HepG2 (cell line): ENCODE results near the gene DHX34. TPM values are rescaled to one million over a fixed set of nuclear protein-coding genes. Genes with fewer than 3 reads are reported as not detected.

Experiments
- ATAC-seq: fragments of 200-7000 bp; cut with Tn5 transposase; 3 replicates; pipeline ENCODE4 v1.9.1; 2020; ENCODE audit warnings: mild to moderate bottlenecking, moderate library complexity
- BruUV-seq: library from RNA; stranded (reverse); fragments of 400-500 nt; replicated peaks from 2 replicates; lab custom pipeline; 2021; lab: Mats Ljungman, UMichigan
- CTCF ChIA-PET: fragments of 300-600 bp; formaldehyde crosslinking; extraction: SDS; loops from one replicate; lab custom pipeline; 2021; ENCODE audit warnings: low total read pairs, inconsistent platforms, low intra/inter-chr PET ratio; lab: Yijun Ruan, JAX
- POLR2A ChIA-PET: fragments of 350-600 bp; sonication (Branson Sonifier 250); formaldehyde crosslinking; loops from one replicate; lab custom pipeline; 2020; ENCODE audit warnings: antibody characterized with exemption, inconsistent platforms; lab: Yijun Ruan, JAX
- DNase-seq: peaks from one replicate; pipeline ENCODE4 v3.0.0-alpha.2; 2015; ENCODE audit warnings: low spot score
- FAIRE-seq: peaks from 3 replicates; lab custom pipeline; 2011; peaks lifted over from hg19 to GRCh38; lab: Jason Lieb, UNC
- H2AFZ ChIP-seq: one replicate; pipeline ENCODE4 v1.6.1; 2011; ENCODE audit warnings: low read length, inconsistent platforms
- H3K27ac ChIP-seq: fragments of 300-600 bp; 3 replicates; pipeline ENCODE4 v1.8.0; 2011; ENCODE audit warnings: mixed run types, mild to moderate bottlenecking, mixed read lengths, low read length, inconsistent platforms; ENCODE audit not compliant: insufficient read depth; ENCODE audit errors: extremely low read length
- H3K27me3 ChIP-seq, 2 experiments: fragments of 200-600 bp in 1 of 2; 2 replicates in 1 of 2; 3 replicates in 1 of 2; pipeline versions ENCODE4 v1.6.0 to v1.8.0; 2011; ENCODE audit warnings: low read length in 2 of 2, mild to moderate bottlenecking in 2 of 2, moderate library complexity in 2 of 2, inconsistent platforms in 1 of 2; ENCODE audit not compliant: insufficient read depth in 2 of 2, control insufficient read depth in 1 of 2
- H3K36me3 ChIP-seq, 2 experiments: fragments of 200-600 bp in 1 of 2; replicated peaks in 1 of 2; 2 replicates in 1 of 2; 3 replicates in 1 of 2; pipeline versions ENCODE4 v1.5.1 to v1.8.0; 2011; ENCODE audit warnings: low read length in 2 of 2, inconsistent platforms in 1 of 2; ENCODE audit not compliant: insufficient read depth in 2 of 2, control insufficient read depth in 1 of 2
- H3K4me1 ChIP-seq: 2 replicates; pipeline ENCODE4 v1.5.1; 2012; ENCODE audit warnings: low read length, inconsistent platforms; ENCODE audit not compliant: insufficient read depth
- H3K4me2 ChIP-seq: 2 replicates; pipeline ENCODE4 v1.6.0; 2011; ENCODE audit warnings: low read depth, low read length, inconsistent platforms
- H3K4me3 ChIP-seq, 3 experiments: fragments of 200-600 bp in 1 of 3; sonication (generic), shearing (Covaris generic) in 1 of 3; replicated peaks in 1 of 3; 2 replicates each; pipeline ENCODE4 v1.5.1; 2011 to 2016; ENCODE audit warnings: low read length in 3 of 3, inconsistent platforms in 2 of 3, low read depth in 2 of 3, mild to moderate bottlenecking in 2 of 3, control low read depth in 1 of 3, mixed read lengths in 1 of 3; ENCODE audit not compliant: insufficient read depth in 1 of 3
- H3K79me2 ChIP-seq: one replicate; pipeline ENCODE4 v1.6.1; 2011; ENCODE audit warnings: low read length, inconsistent platforms; ENCODE audit not compliant: insufficient read depth
- H3K9ac ChIP-seq: 2 replicates; pipeline ENCODE4 v1.6.0; 2011; ENCODE audit warnings: mild to moderate bottlenecking, low read depth, low read length, inconsistent platforms; ENCODE audit not compliant: insufficient read depth
- H3K9me3 ChIP-seq: 2 replicates; pipeline ENCODE4 v1.5.1; 2012; ENCODE audit warnings: mild to moderate bottlenecking, low read length
- H4K20me1 ChIP-seq: 2 replicates; pipeline ENCODE4 v1.6.0; 2011; ENCODE audit warnings: inconsistent platforms, mild to moderate bottlenecking, low read length, moderate library complexity; ENCODE audit not compliant: insufficient read depth
- ARID5B ChIP-seq: IDR thresholded peaks from 2 replicates; pipeline ENCODE4 v1.4.0; 2020; ENCODE audit warnings: mild to moderate bottlenecking, missing genetic modification reagents
- ATF2 ChIP-seq: sonication (generic); formaldehyde crosslinking; IDR thresholded peaks from 2 replicates; pipeline ENCODE4 v1.4.0; 2020; ENCODE audit warnings: missing genetic modification reagents
- BORCS8-MEF2B ChIP-seq: sonication (generic); formaldehyde crosslinking; IDR thresholded peaks from 2 replicates; pipeline ENCODE4 v1.8.0; 2022; ENCODE audit warnings: mild to moderate bottlenecking, missing genetic modification reagents
- EP300 ChIP-seq, 3 experiments: sonication (generic) in 1 of 3; formaldehyde crosslinking in 1 of 3; IDR thresholded peaks; 2 replicates each; pipeline versions ENCODE4 v1.5.1 to v1.6.1; 2011 to 2020; ENCODE audit warnings: low read depth in 2 of 3, low read length in 2 of 3, borderline replicate concordance in 1 of 3, improper control_type of control experiment in 1 of 3, mild to moderate bottlenecking in 1 of 3, missing genetic modification reagents in 1 of 3, moderate library complexity in 1 of 3
- FOXO1 ChIP-seq: sonication (generic); formaldehyde crosslinking; IDR thresholded peaks from 2 replicates; pipeline ENCODE4 v1.4.0; 2020; ENCODE audit warnings: missing genetic modification reagents
- KAT2B ChIP-seq: fragments of 150-350 bp; IDR thresholded peaks from 2 replicates; pipeline ENCODE4 v1.6.1; 2014; ENCODE audit warnings: low read depth, low read length, borderline replicate concordance
- NRL ChIP-seq: sonication (generic); formaldehyde crosslinking; IDR thresholded peaks from 2 replicates; pipeline ENCODE4 v1.5.0; 2020; ENCODE audit warnings: missing genetic modification reagents, mild to moderate bottlenecking, moderate library complexity, borderline replicate concordance
- RFX1 ChIP-seq: fragments of 450-650 bp; IDR thresholded peaks from 2 replicates; pipeline ENCODE4 v1.6.1; 2017
- SMAD9 ChIP-seq: sonication (generic); formaldehyde crosslinking; IDR thresholded peaks from 2 replicates; pipeline ENCODE4 v1.5.1; 2020; ENCODE audit warnings: mild to moderate bottlenecking, missing genetic modification reagents
- TAF15 ChIP-seq: fragments of 200-400 bp; formaldehyde crosslinking; IDR thresholded peaks from one replicate; pipeline ENCODE4 v1.6.1; 2018; ENCODE audit warnings: mild to moderate bottlenecking, low read depth, low read length; ENCODE audit not compliant: poor library complexity, severe bottlenecking
- TRAFD1 ChIP-seq: sonication (generic); formaldehyde crosslinking; IDR thresholded peaks from 2 replicates; pipeline ENCODE4 v1.5.1; 2020; ENCODE audit warnings: missing genetic modification reagents, mild to moderate bottlenecking, borderline replicate concordance
- TRIM24 ChIP-seq: sonication (generic); formaldehyde crosslinking; IDR thresholded peaks from 2 replicates; pipeline ENCODE4 v1.8.0; 2022; ENCODE audit warnings: mild to moderate bottlenecking, missing genetic modification reagents
- ZBTB26 ChIP-seq: IDR thresholded peaks from 2 replicates; pipeline ENCODE4 v1.6.1; 2016; ENCODE audit warnings: missing compliant biosample characterization, missing genetic modification reagents, borderline replicate concordance
- ZNF20 ChIP-seq: sonication (generic); formaldehyde crosslinking; IDR thresholded peaks from 2 replicates; pipeline ENCODE4 v1.4.0; 2020; ENCODE audit warnings: mild to moderate bottlenecking, moderate library complexity, missing genetic modification reagents
- ZNF274 ChIP-seq: sonication (generic); formaldehyde crosslinking; IDR thresholded peaks from 2 replicates; pipeline ENCODE4 v1.5.1; 2020; ENCODE audit warnings: mild to moderate bottlenecking, missing genetic modification reagents
- ZNF761 ChIP-seq: sonication (generic); formaldehyde crosslinking; conservative IDR thresholded peaks from 2 replicates; pipeline ENCODE4 v1.4.0; 2020; ENCODE audit warnings: mild to moderate bottlenecking, missing genetic modification reagents
- WGBS: methylation state at CpG from one replicate; pipeline ENCODE4 v1.1.6; 2017; ENCODE audit warnings: low lambda C conversion rate; 5-methylcytosine and 5-hydroxymethylcytosine counted together
- in situ Hi-C: cut with HindIII; loops from 2 replicates; pipeline ENCODE4 v1.10.0; 2017; ENCODE audit warnings: low pct_unique_long_range_greater_than_20kb; ENCODE audit not compliant: extremely low pct_ligation_motif_present
- intact Hi-C: fragments of 100-400 bp; cut with micrococcal nuclease; formaldehyde crosslinking; loops from one replicate; pipeline ENCODE4 v1.10.0; 2022; ENCODE audit not compliant: unreplicated experiment
- polyA plus RNA-seq, 8 experiments: library from polyadenylated mRNA; depleted of rRNA in 3 of 8; stranded (reverse) in 7 of 8; unstranded in 1 of 8; fragments of >200 nt; fragmentation: Illumina TruSeq in 4 of 8; extraction: Trizol in 4 of 8; gene quantifications; 2 replicates each; pipeline versions ENCODE4 v1.2.1 to v1.2.3, GENCODE V29; 2011 to 2016; ENCODE audit warnings: low read depth in 4 of 8, missing spikeins in 1 of 8, mixed read lengths in 1 of 8; ENCODE audit not compliant: insufficient read depth in 1 of 8
- total RNA-seq, 5 experiments: library from RNA; depleted of rRNA; stranded (reverse); fragments of >200 nt; fragmentation: Illumina TruSeq; extraction: Trizol; gene quantifications; 2 replicates each; pipeline ENCODE4 v1.2.3, GENCODE V29; 2016; ENCODE audit warnings: low read depth in 1 of 5

DHX34 gene
- total and polyA plus RNA-seq, 2 of the 13 experiments (the other 11 are each of a cell fraction or from before 2014, with no cell fraction given): 9.2 to 12.0 TPM

- BruUV-seq: no TSS peak
- Histone ChIP-seq H2AFZ (no peak overlapping the region), H4K20me1 (peaks cover 8% of the 10 kb centered on the region; the same call in 1 of the 2 replicates), H3K9me3 (no peaks in the 10 kb centered on the region), H3K79me2 (no peaks in the 10 kb centered on the region), H3K27me3 (peaks cover 17 to 83% of the 10 kb centered on the region in 2 experiments), H3K4me3 (peak overlapping the region in 1 of 3 experiments; percentile 55; a peak in 1 of 6 replicates), H3K4me2 (peak overlapping the region; percentile 32), H3K27ac (no peak overlapping the region), H3K9ac (no peak overlapping the region), H3K36me3 (no peaks in the 10 kb centered on the region), H3K4me1 (peaks cover 5% of the 10 kb centered on the region; the same call in 1 of the 2 replicates)
- intact Hi-C loops: no loop called here
- POLR2A ChIA-PET: no interaction called here
- TF ChIP-seq TRIM24 (CRISPR knock-in tag): no peak
- no peak for TF ChIP-seq ARID5B (CRISPR knock-in tag)
- no peak for TF ChIP-seq ZNF761 (CRISPR knock-in tag)
- no peak for TF ChIP-seq TRAFD1 (CRISPR knock-in tag)
- TF ChIP-seq ZNF20 (CRISPR knock-in tag): no peak
- TF ChIP-seq KAT2B: no peak
- TF ChIP-seq RFX1: no peak
- no peak for TF ChIP-seq EP300 (IDR thresholded peaks at IDR 0.05; ENCODE audit: low read depth in 2 of 2, low read length in 2 of 2)
- TF ChIP-seq EP300 (CRISPR knock-in tag; IDR thresholded peaks at IDR 0.05; ENCODE audit: borderline replicate concordance): no peak
- TF ChIP-seq NRL (CRISPR knock-in tag): no peak
- TF ChIP-seq ZBTB26 (CRISPR knock-in tag): no peak
- TF ChIP-seq ATF2 (CRISPR knock-in tag): no peak
- TF ChIP-seq FOXO1 (CRISPR knock-in tag): no peak
- no peak for TF ChIP-seq TAF15
- no peak for TF ChIP-seq SMAD9 (CRISPR knock-in tag)
- TF ChIP-seq ZNF274 (CRISPR knock-in tag): no peak
- TF ChIP-seq BORCS8-MEF2B (CRISPR knock-in tag): no peak
- WGBS: 24% methylated on average over 9 of the region's 9 CpGs
- no peak for FAIRE-seq
- ATAC-seq: no peak
- CTCF ChIA-PET: no interaction called here
- in situ Hi-C loops: loop anchor here (10.0 kb wide), 1 partner anchor 124 kb away; no protein-coding TSS in a partner anchor
- DNase-seq: no peak
Measured at GRCh38 chr19:47418692-47419029, 69.5 kb downstream of the DHX34 start.
